HCT116 (cell line): ENCODE results near the gene ENTPD5. TPM values are rescaled to one million over a fixed set of nuclear protein-coding genes. Genes with fewer than 3 reads are reported as not detected.

Experiments
- ATAC-seq: fragments of 200-7000 bp; cut with Tn5 transposase; 2 replicates; pipeline ENCODE4 v1.9.1; 2020; ENCODE audit warnings: mild to moderate bottlenecking, moderate library complexity
- BruUV-seq: library from RNA; stranded (reverse); fragments of 400-500 nt; replicated peaks from 2 replicates; lab custom pipeline; 2021; lab: Mats Ljungman, UMichigan
- CTCF ChIA-PET: fragments of 300-600 bp; sonication (Branson Sonifier 250); formaldehyde crosslinking; loops from one replicate; lab custom pipeline; 2021; ENCODE audit warnings: antibody characterized with exemption; lab: Charles Lee
- POLR2A ChIA-PET: fragments of 300-600, 350-600 bp; sonication (Branson Sonifier 250); formaldehyde crosslinking; loops from one replicate; lab custom pipeline; 2021; ENCODE audit warnings: antibody characterized with exemption; lab: Charles Lee
- RAD21 ChIA-PET, 2 experiments: fragments of 300-600 bp; sonication (Branson Sonifier 250); formaldehyde crosslinking; loops; one replicate each; lab custom pipeline; 2023; ENCODE audit warnings: low total read pairs in 2 of 2; ENCODE audit not compliant: uncharacterized antibody in 2 of 2, unreplicated experiment in 2 of 2, low non-redundant PET in 1 of 2; lab: Charles Lee
- DNase-seq: peaks from one replicate; pipeline ENCODE4 v3.0.0-alpha.2; 2010; ENCODE audit warnings: low read depth, low spot score
- H2AFZ ChIP-seq: fragments of 200-600 bp; shearing (Covaris generic), sonication (generic); 2 replicates; pipeline ENCODE4 v1.6.1; 2017; ENCODE audit warnings: low read depth, mixed run types, mixed read lengths, antibody characterized with exemption, low read length; ENCODE audit not compliant: poor library complexity, severe bottlenecking
- H3K27ac ChIP-seq: 2 replicates; pipeline ENCODE4 v1.5.1; 2012; ENCODE audit warnings: low read depth, low read length
- H3K27me3 ChIP-seq: fragments of 200-600 bp; sonication (generic); 2 replicates; pipeline ENCODE4 v1.6.1; 2016; ENCODE audit warnings: mixed run types, low read length, mixed read lengths; ENCODE audit not compliant: insufficient read depth
- H3K36me3 ChIP-seq, 2 experiments: fragments of 200-500 bp in 1 of 2; fragments of 200-600 bp in 1 of 2; sonication (Bioruptor generic) in 1 of 2; sonication (generic) in 1 of 2; 2 replicates each; pipeline versions ENCODE4 v1.5.1 to v1.6.1; 2014 to 2016; ENCODE audit warnings: low read length in 2 of 2, inconsistent platforms in 1 of 2, mixed read lengths in 1 of 2, mixed run types in 1 of 2; ENCODE audit not compliant: insufficient read depth in 2 of 2, control insufficient read depth in 1 of 2
- H3K4me1 ChIP-seq, 2 experiments: fragments of 200-600 bp in 1 of 2; sonication (generic) in 1 of 2; 2 replicates each; pipeline versions ENCODE4 v1.5.1 to v1.6.1; 2012 to 2017; ENCODE audit warnings: low read length in 2 of 2, inconsistent platforms in 1 of 2, mild to moderate bottlenecking in 1 of 2, mixed read lengths in 1 of 2, mixed run types in 1 of 2, moderate library complexity in 1 of 2; ENCODE audit not compliant: insufficient read depth in 2 of 2, control insufficient read depth in 1 of 2
- H3K4me2 ChIP-seq: fragments of 200-600 bp; sonication (generic); 2 replicates; pipeline ENCODE4 v1.6.1; 2017; ENCODE audit warnings: mixed run types, low read length, mixed read lengths
- H3K4me3 ChIP-seq, 2 experiments: fragments of 200-600 bp in 1 of 2; sonication (generic) in 1 of 2; replicated peaks in 1 of 2; 2 replicates each; pipeline ENCODE4 v1.5.1; 2011 to 2016; ENCODE audit warnings: low read length in 2 of 2, control low read depth in 1 of 2, low read depth in 1 of 2, mild to moderate bottlenecking in 1 of 2, mixed read lengths in 1 of 2, mixed run types in 1 of 2
- H3K79me2 ChIP-seq: fragments of 200-600 bp; sonication (generic); 2 replicates; pipeline ENCODE4 v1.6.1; 2017; ENCODE audit warnings: mild to moderate bottlenecking, mixed run types, low read length, moderate library complexity, mixed read lengths; ENCODE audit not compliant: insufficient read depth
- H3K9ac ChIP-seq: fragments of 200-600 bp; sonication (generic); 2 replicates; pipeline ENCODE4 v1.6.1; 2016; ENCODE audit warnings: low read length, mixed read lengths
- H3K9me2 ChIP-seq: fragments of 200-600 bp; sonication (generic), shearing (Covaris generic); 2 replicates; pipeline ENCODE4 v1.6.1; 2017; ENCODE audit warnings: mixed run types, mild to moderate bottlenecking, moderate library complexity; ENCODE audit not compliant: insufficient read depth
- H3K9me3 ChIP-seq, 2 experiments: fragments of 200-500 bp in 1 of 2; fragments of 200-600 bp in 1 of 2; sonication (Bioruptor generic) in 1 of 2; sonication (generic) in 1 of 2; 2 replicates each; pipeline ENCODE4 v1.6.1; 2014 to 2017; ENCODE audit warnings: low read length in 2 of 2, mixed read lengths in 2 of 2, inconsistent platforms in 1 of 2, low read depth in 1 of 2, mild to moderate bottlenecking in 1 of 2, mixed run types in 1 of 2, moderate library complexity in 1 of 2; ENCODE audit not compliant: control insufficient read depth in 1 of 2, insufficient read depth in 1 of 2
- H4K20me1 ChIP-seq: fragments of 200-600 bp; sonication (generic), shearing (Covaris generic); 2 replicates; pipeline ENCODE4 v1.6.1; 2017; ENCODE audit warnings: mixed run types, mild to moderate bottlenecking, moderate library complexity; ENCODE audit not compliant: insufficient read depth
- ATF3 ChIP-seq: IDR thresholded peaks from 2 replicates; pipeline ENCODE4 v1.6.1; 2012
- CBX3 ChIP-seq: IDR thresholded peaks from 2 replicates; pipeline ENCODE4 v1.6.1; 2012; ENCODE audit warnings: low read depth
- CEBPB ChIP-seq: IDR thresholded peaks from 2 replicates; pipeline ENCODE4 v1.6.1; 2012; ENCODE audit warnings: low read depth
- EZH2 ChIP-seq: fragments of 200-600 bp; sonication (generic); IDR thresholded peaks from 2 replicates; pipeline ENCODE4 v1.6.1; 2017; ENCODE audit warnings: antibody characterized with exemption, mixed run types
- FOSL1 ChIP-seq: IDR thresholded peaks from 2 replicates; pipeline ENCODE4 v1.6.1; 2012; ENCODE audit warnings: low read depth
- JUND ChIP-seq: IDR thresholded peaks from 2 replicates; pipeline ENCODE4 v1.6.1; 2012
- MAX ChIP-seq: IDR thresholded peaks from 2 replicates; pipeline ENCODE4 v1.6.1; 2012
- POLR2AphosphoS5 ChIP-seq: IDR thresholded peaks from 2 replicates; pipeline ENCODE4 v1.6.1; 2011; ENCODE audit warnings: mild to moderate bottlenecking, low read depth, low read length, moderate library complexity
- RAD21 ChIP-seq: IDR thresholded peaks from 2 replicates; pipeline ENCODE4 v1.6.1; 2012; ENCODE audit warnings: low read depth, mild to moderate bottlenecking
- SIN3A ChIP-seq: IDR thresholded peaks from 2 replicates; pipeline ENCODE4 v1.6.1; 2012; ENCODE audit warnings: low read depth
- SP1 ChIP-seq: IDR thresholded peaks from 2 replicates; pipeline ENCODE4 v1.6.1; 2012; ENCODE audit warnings: low read depth
- TCF7L2 ChIP-seq: IDR thresholded peaks from 2 replicates; pipeline ENCODE4 v1.7.0; 2011; ENCODE audit warnings: borderline replicate concordance, inconsistent platforms; ENCODE audit not compliant: insufficient read depth, insufficient read length; ENCODE audit errors: extremely low read depth
- YY1 ChIP-seq: IDR thresholded peaks from 2 replicates; pipeline ENCODE4 v1.6.1; 2011; ENCODE audit warnings: low read length, low read depth, moderate library complexity, mild to moderate bottlenecking; ENCODE audit not compliant: insufficient replicate concordance; ENCODE audit errors: extremely low read depth
- ZFX ChIP-seq: fragments of 450-650 bp; IDR thresholded peaks from 2 replicates; pipeline ENCODE4 v1.6.1; 2017
- ZNF274 ChIP-seq: fragments of 200-500 bp; sonication (Bioruptor generic); IDR thresholded peaks from 2 replicates; pipeline ENCODE4 v1.6.1; 2014; ENCODE audit warnings: mild to moderate bottlenecking, low read depth, low read length, inconsistent platforms
- intact Hi-C: fragments of 100-400 bp; cut with micrococcal nuclease; formaldehyde crosslinking; loops from 2 replicates; pipeline ENCODE4 v1.10.0; 2022
- total RNA-seq: library from RNA; stranded (reverse); gene quantifications from one replicate; pipeline ENCODE4 v1.2.1, GENCODE V29; 2021; ENCODE audit not compliant: unreplicated experiment
- TF ChIP-seq, protein P1 (sequence below): IDR thresholded peaks from 2 replicates; pipeline ENCODE4 v1.6.1; 2012; ENCODE audit warnings: low read depth
- TF ChIP-seq, protein P2 (sequence below), 3 experiments: fragments of 200-600 bp in 1 of 3; sonication (generic) in 1 of 3; IDR thresholded peaks in 2 of 3; conservative IDR thresholded peaks in 1 of 3; 2 replicates each; pipeline ENCODE4 v1.5.1; 2012 to 2017; ENCODE audit warnings: low read depth in 2 of 3, low read length in 2 of 3, antibody characterized with exemption in 1 of 3, borderline replicate concordance in 1 of 3, control low read depth in 1 of 3, mild to moderate bottlenecking in 1 of 3, mixed read lengths in 1 of 3, mixed run types in 1 of 3, moderate library complexity in 1 of 3; ENCODE audit not compliant: insufficient read depth in 1 of 3

The ENTPD5 gene
- total RNA-seq, 1 experiment from 2014 or later = 14.4 TPM

GRCh38 chr14:74045522-74045921, 26.4 kb upstream of the ENTPD5 start:
- ATAC-seq = no peak
- ChIA-PET RAD21 (no interaction called here), POLR2A (no interaction called here), CTCF (no interaction called here)
- H3K9ac ChIP-seq = no peak overlapping the region
- no peak for TF ChIP-seq ZNF274
- TF ChIP-seq CBX3 = no peak
- no peak for TF ChIP-seq RAD21
- TF ChIP-seq EZH2 = no peak
- TF ChIP-seq MAX = no peak
- TF ChIP-seq YY1 = no peak
- TF ChIP-seq CEBPB = no peak
- TF ChIP-seq TCF7L2 = no peak
- H3K36me3 ChIP-seq = no peaks in the 10 kb centered on the region
- peaks cover 0 to 6% of the 10 kb centered on the region in 2 experiments; a peak in 2 of 4 replicates for H3K4me1 ChIP-seq
- no peaks in the 10 kb centered on the region for H3K9me3 ChIP-seq
- no peaks in the 10 kb centered on the region for H3K27me3 ChIP-seq
- no peaks in the 10 kb centered on the region for H4K20me1 ChIP-seq
- no peak overlapping the region for H3K27ac ChIP-seq
- H3K9me2 ChIP-seq = no peaks in the 10 kb centered on the region
- H3K79me2 ChIP-seq = no peaks in the 10 kb centered on the region
- DNase-seq = no peak
- BruUV-seq = no TSS peak
- intact Hi-C loops = no loop called here
- H3K4me3 ChIP-seq = no peak overlapping the region
- H2AFZ ChIP-seq = no peak overlapping the region
- H3K4me2 ChIP-seq = no peak overlapping the region

DNA sequence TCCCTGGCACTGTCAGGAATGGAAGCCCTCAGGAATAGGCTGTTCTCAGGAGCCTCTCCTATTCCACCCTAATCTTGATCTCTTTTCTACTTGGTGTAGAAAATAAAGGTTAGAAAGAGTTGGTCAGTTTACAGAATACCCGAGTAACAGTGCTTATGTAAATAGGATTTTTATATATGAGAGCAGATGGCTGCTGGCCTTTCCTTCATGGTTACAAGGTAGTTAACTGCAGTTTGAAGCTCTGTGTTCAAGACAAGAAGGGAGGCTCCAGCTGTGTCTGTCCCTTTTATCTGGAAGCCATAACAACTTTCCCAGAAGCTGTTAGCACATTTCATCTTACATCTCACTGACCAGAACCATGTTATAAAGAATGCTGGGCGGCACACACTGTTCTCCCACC, 23.2 kb upstream of the ENTPD5 start:
- Histone ChIP-seq H3K27ac (no peak overlapping the region), H3K9me3 (no peaks in the 10 kb centered on the region), H4K20me1 (no peaks in the 10 kb centered on the region), H3K4me2 (no peak overlapping the region), H2AFZ (no peak overlapping the region), H3K27me3 (no peaks in the 10 kb centered on the region), H3K9me2 (no peaks in the 10 kb centered on the region), H3K79me2 (no peaks in the 10 kb centered on the region), H3K36me3 (no peaks in the 10 kb centered on the region), H3K4me1 (no peaks in the 10 kb centered on the region), H3K4me3 (no peak overlapping the region), H3K9ac (no peak overlapping the region)
- ATAC-seq (no peak), DNase-seq (no peak)
- RAD21 ChIA-PET = no interaction called here
- intact Hi-C loops = no loop called here
- POLR2A ChIA-PET = no interaction called here
- CTCF ChIA-PET = no interaction called here
- BruUV-seq = no TSS peak
- TF ChIP-seq, protein P1, sequence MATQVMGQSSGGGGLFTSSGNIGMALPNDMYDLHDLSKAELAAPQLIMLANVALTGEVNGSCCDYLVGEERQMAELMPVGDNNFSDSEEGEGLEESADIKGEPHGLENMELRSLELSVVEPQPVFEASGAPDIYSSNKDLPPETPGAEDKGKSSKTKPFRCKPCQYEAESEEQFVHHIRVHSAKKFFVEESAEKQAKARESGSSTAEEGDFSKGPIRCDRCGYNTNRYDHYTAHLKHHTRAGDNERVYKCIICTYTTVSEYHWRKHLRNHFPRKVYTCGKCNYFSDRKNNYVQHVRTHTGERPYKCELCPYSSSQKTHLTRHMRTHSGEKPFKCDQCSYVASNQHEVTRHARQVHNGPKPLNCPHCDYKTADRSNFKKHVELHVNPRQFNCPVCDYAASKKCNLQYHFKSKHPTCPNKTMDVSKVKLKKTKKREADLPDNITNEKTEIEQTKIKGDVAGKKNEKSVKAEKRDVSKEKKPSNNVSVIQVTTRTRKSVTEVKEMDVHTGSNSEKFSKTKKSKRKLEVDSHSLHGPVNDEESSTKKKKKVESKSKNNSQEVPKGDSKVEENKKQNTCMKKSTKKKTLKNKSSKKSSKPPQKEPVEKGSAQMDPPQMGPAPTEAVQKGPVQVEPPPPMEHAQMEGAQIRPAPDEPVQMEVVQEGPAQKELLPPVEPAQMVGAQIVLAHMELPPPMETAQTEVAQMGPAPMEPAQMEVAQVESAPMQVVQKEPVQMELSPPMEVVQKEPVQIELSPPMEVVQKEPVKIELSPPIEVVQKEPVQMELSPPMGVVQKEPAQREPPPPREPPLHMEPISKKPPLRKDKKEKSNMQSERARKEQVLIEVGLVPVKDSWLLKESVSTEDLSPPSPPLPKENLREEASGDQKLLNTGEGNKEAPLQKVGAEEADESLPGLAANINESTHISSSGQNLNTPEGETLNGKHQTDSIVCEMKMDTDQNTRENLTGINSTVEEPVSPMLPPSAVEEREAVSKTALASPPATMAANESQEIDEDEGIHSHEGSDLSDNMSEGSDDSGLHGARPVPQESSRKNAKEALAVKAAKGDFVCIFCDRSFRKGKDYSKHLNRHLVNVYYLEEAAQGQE = no peak
- TF ChIP-seq CEBPB (no peak), ZFX (no peak), POLR2AphosphoS5 (no peak), SIN3A (no peak), JUND (no peak), SP1 (no peak), ATF3 (no peak), FOSL1 (no peak), RAD21 (no peak), TCF7L2 (no peak)
- TF ChIP-seq, protein P2, sequence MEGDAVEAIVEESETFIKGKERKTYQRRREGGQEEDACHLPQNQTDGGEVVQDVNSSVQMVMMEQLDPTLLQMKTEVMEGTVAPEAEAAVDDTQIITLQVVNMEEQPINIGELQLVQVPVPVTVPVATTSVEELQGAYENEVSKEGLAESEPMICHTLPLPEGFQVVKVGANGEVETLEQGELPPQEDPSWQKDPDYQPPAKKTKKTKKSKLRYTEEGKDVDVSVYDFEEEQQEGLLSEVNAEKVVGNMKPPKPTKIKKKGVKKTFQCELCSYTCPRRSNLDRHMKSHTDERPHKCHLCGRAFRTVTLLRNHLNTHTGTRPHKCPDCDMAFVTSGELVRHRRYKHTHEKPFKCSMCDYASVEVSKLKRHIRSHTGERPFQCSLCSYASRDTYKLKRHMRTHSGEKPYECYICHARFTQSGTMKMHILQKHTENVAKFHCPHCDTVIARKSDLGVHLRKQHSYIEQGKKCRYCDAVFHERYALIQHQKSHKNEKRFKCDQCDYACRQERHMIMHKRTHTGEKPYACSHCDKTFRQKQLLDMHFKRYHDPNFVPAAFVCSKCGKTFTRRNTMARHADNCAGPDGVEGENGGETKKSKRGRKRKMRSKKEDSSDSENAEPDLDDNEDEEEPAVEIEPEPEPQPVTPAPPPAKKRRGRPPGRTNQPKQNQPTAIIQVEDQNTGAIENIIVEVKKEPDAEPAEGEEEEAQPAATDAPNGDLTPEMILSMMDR (IDR thresholded peaks at IDR 0.05 in 2 of 3, conservative IDR thresholded peaks at IDR 0.05 in 1 of 3; ENCODE audit: borderline replicate concordance in 1 of 3, insufficient read depth in 1 of 3, low read depth in 2 of 3, low read length in 2 of 3) = no peak
